ENCODE results near the gene JPT1. TPM values are rescaled to one million over a fixed set of nuclear protein-coding genes. Genes with fewer than 3 reads are reported as not detected.

Gene JPT1
- 271 and 292 TPM in 2 replicates for total RNA-seq

GRCh38 chr17:75154195-75155106 lies at the start of gene JPT1:
JPT1 (minus strand) TSS chr17:75154512; CDS start chr17:75154397, 115 bp downstream.
- intact Hi-C loops (cut with micrococcal nuclease) = loop anchor here (1.0 to 5.0 kb wide), 5 partner anchors 16 to 628 kb away; partner anchors contain the start of genes NT5C and UNK
- Mint-ChIP-seq H3K36me3 (ENCODE audit: low read depth) (peaks cover 15% of the 10 kb centered on the region), H3K27me3 (no peaks in the 10 kb centered on the region), H3K4me1 (peaks cover 30% of the 10 kb centered on the region), H3K4me3 (peak within 1 kb of the TSS; percentile 98), H3K27ac (peak within 1 kb of the TSS; percentile 96), H3K9me3 (no peaks in the 10 kb centered on the region)
- DNase-seq = peak; percentile 99

GRCh38 chr17:75199886-75200618 lies 45.7 kb upstream of the JPT1 start:
- Mint-ChIP-seq H3K4me1 (peaks cover 6% of the 10 kb centered on the region), H3K27me3 (no peaks in the 10 kb centered on the region), H3K36me3 (ENCODE audit: low read depth) (no peaks in the 10 kb centered on the region), H3K4me3 (no peak overlapping the region), H3K27ac (no peak overlapping the region), H3K9me3 (no peaks in the 10 kb centered on the region)
- DNase-seq = no peak
- intact Hi-C loops (cut with micrococcal nuclease) = loop anchor here (5.0 kb wide), 1 partner anchor 238 kb away; no protein-coding TSS in a partner anchor

GRCh38 chr17:75194879-75195278 lies 40.6 kb upstream of the JPT1 start:
- no peak overlapping the region for H3K4me3 Mint-ChIP-seq
- H3K27ac Mint-ChIP-seq = no peak overlapping the region
- no peaks in the 10 kb centered on the region for H3K36me3 Mint-ChIP-seq (ENCODE audit: low read depth)
- H3K4me1 Mint-ChIP-seq = no peaks in the 10 kb centered on the region
- no peaks in the 10 kb centered on the region for H3K9me3 Mint-ChIP-seq
- no peaks in the 10 kb centered on the region for H3K27me3 Mint-ChIP-seq
- intact Hi-C loops (cut with micrococcal nuclease) = no loop called here
- DNase-seq = no peak

- no peak for DNase-seq
- intact Hi-C loops (cut with micrococcal nuclease) = no loop called here
- Mint-ChIP-seq H3K36me3 (ENCODE audit: low read depth) (no peaks in the 10 kb centered on the region), H3K27me3 (no peaks in the 10 kb centered on the region), H3K9me3 (no peaks in the 10 kb centered on the region), H3K4me1 (peaks cover 12% of the 10 kb centered on the region), H3K27ac (peak overlapping the region; percentile 4), H3K4me3 (no peak overlapping the region)
Observed at GRCh38 chr17:75191584-75191983, 37.3 kb upstream of the JPT1 start.

- H3K27ac Mint-ChIP-seq = peak overlapping the region; percentile 90
Observed at GRCh38 chr17:75188614-75189013, 34.3 kb upstream of the JPT1 start.

GRCh38 chr17:75183999-75184884 lies 29.9 kb upstream of the JPT1 start:
- Mint-ChIP-seq H3K27me3 (no peaks in the 10 kb centered on the region), H3K27ac (peak overlapping the region; percentile 96), H3K9me3 (no peaks in the 10 kb centered on the region), H3K4me3 (peak overlapping the region; percentile 92), H3K36me3 (ENCODE audit: low read depth) (peaks cover 21% of the 10 kb centered on the region), H3K4me1 (peaks cover 38% of the 10 kb centered on the region)
- no peak for DNase-seq
- intact Hi-C loops (cut with micrococcal nuclease) = loop anchor here (1.0 to 5.0 kb wide), 7 partner anchors 21 to 403 kb away; partner anchors contain the start of genes GGA3, JPT1, MRPS7 and MYO15B

More at GRCh38 chr17:75188614-75189013, 34.3 kb upstream of the JPT1 start:
- no peaks in the 10 kb centered on the region for H3K27me3 Mint-ChIP-seq
- H3K9me3 Mint-ChIP-seq = no peaks in the 10 kb centered on the region
- DNase-seq = no peak
- intact Hi-C loops (cut with micrococcal nuclease) = no loop called here
- H3K4me1 Mint-ChIP-seq = peaks cover 23% of the 10 kb centered on the region
- H3K36me3 Mint-ChIP-seq (ENCODE audit: low read depth) = peaks cover under 1% of the 10 kb centered on the region
- H3K4me3 Mint-ChIP-seq = no peak overlapping the region

GRCh38 chr17:75182569-75183436 lies 28.5 kb upstream of the JPT1 start, which contains the start of gene SUMO2:
SUMO2 (minus strand) TSS chr17:75182959; CDS start chr17:75182834, 125 bp downstream.
- Mint-ChIP-seq H3K9me3 (no peaks in the 10 kb centered on the region), H3K36me3 (ENCODE audit: low read depth) (peaks cover 34% of the 10 kb centered on the region)
- intact Hi-C loops (cut with micrococcal nuclease) = loop anchor here (1.0 to 5.0 kb wide), 7 partner anchors 22 to 404 kb away; partner anchors contain the start of genes GGA3, JPT1, MRPS7 and MYO15B

GRCh38 chr17:75182319-75182568 lies 27.9 kb upstream of the JPT1 start:
- H3K27ac Mint-ChIP-seq = peak overlapping the region; percentile 72
- intact Hi-C loops (cut with micrococcal nuclease) = loop anchor here (2.0 to 5.0 kb wide), 6 partner anchors 23 to 405 kb away; partner anchors contain the start of genes GGA3, MRPS7, MYO15B and NT5C
- H3K27me3 Mint-ChIP-seq = no peaks in the 10 kb centered on the region
- peaks cover 36% of the 10 kb centered on the region for H3K4me1 Mint-ChIP-seq
- H3K9me3 Mint-ChIP-seq = no peaks in the 10 kb centered on the region
- peaks cover 34% of the 10 kb centered on the region for H3K36me3 Mint-ChIP-seq (ENCODE audit: low read depth)
- DNase-seq = no peak
- H3K4me3 Mint-ChIP-seq = peak overlapping the region; percentile 92

More at GRCh38 chr17:75182569-75183436, 28.5 kb upstream of the JPT1 start, which contains the start of gene SUMO2:
- peak within 1 kb of the TSS; percentile 92 for H3K4me3 Mint-ChIP-seq
- no peaks in the 10 kb centered on the region for H3K27me3 Mint-ChIP-seq
- H3K4me1 Mint-ChIP-seq = peaks cover 36% of the 10 kb centered on the region
- peak within 1 kb of the TSS; percentile 96 for H3K27ac Mint-ChIP-seq
- DNase-seq = peak; percentile 99

- peak; percentile 84 for DNase-seq
- no peaks in the 10 kb centered on the region for H3K27me3 Mint-ChIP-seq
- H3K36me3 Mint-ChIP-seq (ENCODE audit: low read depth) = peaks cover 35% of the 10 kb centered on the region
- intact Hi-C loops (cut with micrococcal nuclease) = loop anchor here (2.0 to 5.0 kb wide), 6 partner anchors 23 to 406 kb away; partner anchors contain the start of genes GGA3, MRPS7, MYO15B and NT5C
- peaks cover 38% of the 10 kb centered on the region for H3K4me1 Mint-ChIP-seq
- H3K9me3 Mint-ChIP-seq = no peaks in the 10 kb centered on the region
- H3K27ac Mint-ChIP-seq = peak overlapping the region; percentile 72
- peak overlapping the region; percentile 92 for H3K4me3 Mint-ChIP-seq
Observed at GRCh38 chr17:75181608-75182318, 27.5 kb upstream of the JPT1 start.

GRCh38 chr17:75181110-75181509 lies 26.8 kb upstream of the JPT1 start:
- Mint-ChIP-seq H3K9me3 (no peaks in the 10 kb centered on the region), H3K27ac (peak overlapping the region; percentile 72), H3K4me3 (peak overlapping the region; percentile 92), H3K27me3 (no peaks in the 10 kb centered on the region), H3K36me3 (ENCODE audit: low read depth) (peaks cover 39% of the 10 kb centered on the region), H3K4me1 (peaks cover 41% of the 10 kb centered on the region)
- DNase-seq = no peak
- intact Hi-C loops (cut with micrococcal nuclease) = loop anchor here (5.0 kb wide), 4 partner anchors 49 to 406 kb away; partner anchors contain the start of genes MYO15B and NT5C

- H3K36me3 Mint-ChIP-seq (ENCODE audit: low read depth) = peaks cover 59% of the 10 kb centered on the region
- no peak for DNase-seq
- peak overlapping the region; percentile 6 for H3K27ac Mint-ChIP-seq
- intact Hi-C loops (cut with micrococcal nuclease) = no loop called here
- peaks cover 34% of the 10 kb centered on the region for H3K4me1 Mint-ChIP-seq
- no peaks in the 10 kb centered on the region for H3K27me3 Mint-ChIP-seq
- no peak overlapping the region for H3K4me3 Mint-ChIP-seq
- H3K9me3 Mint-ChIP-seq = no peaks in the 10 kb centered on the region
Observed at GRCh38 chr17:75178453-75178852, 24.1 kb upstream of the JPT1 start.

GRCh38 chr17:75176625-75177024 lies 22.3 kb upstream of the JPT1 start:
- no peak overlapping the region for H3K4me3 Mint-ChIP-seq
- DNase-seq = no peak
- H3K27ac Mint-ChIP-seq = peak overlapping the region; percentile 71
- peaks cover 69% of the 10 kb centered on the region for H3K36me3 Mint-ChIP-seq (ENCODE audit: low read depth)
- no peaks in the 10 kb centered on the region for H3K9me3 Mint-ChIP-seq
- peaks cover 37% of the 10 kb centered on the region for H3K4me1 Mint-ChIP-seq
- intact Hi-C loops (cut with micrococcal nuclease) = no loop called here
- no peaks in the 10 kb centered on the region for H3K27me3 Mint-ChIP-seq

Measured in activated CD4-positive, alpha-beta T cell treated with anti-CD3 and anti-CD28 coated beads, Interleukin-2, amount 10 ng/mL, durations not matched to agents 24 days and 14 days (primary cell).